Astrocyte of the spinal cord (primary cell): Measurements from ENCODE around the gene AOPEP.

ENCODE experiments used
- DNase-seq: peaks from one replicate; pipeline ENCODE4 v3.0.0; 2011; ENCODE audit warnings: low read depth, low spot score
- H3K4me3 ChIP-seq: 2 replicates; pipeline ENCODE4 v1.5.1; 2011; ENCODE audit warnings: low read depth, mild to moderate bottlenecking, low read length, moderate library complexity
- CTCF ChIP-seq: IDR thresholded peaks from 2 replicates; pipeline ENCODE4 v1.5.1; 2012; ENCODE audit warnings: low read depth, mild to moderate bottlenecking, low read length, inconsistent platforms
- in situ Hi-C: cut with HindIII; loops from 2 replicates; pipeline ENCODE4 v1.10.0; 2017; ENCODE audit warnings: low sequenced_read_pairs

Gene AOPEP

GRCh38 chr9:94931036-94931633, 204.6 kb downstream of the AOPEP start:
- DNase-seq, result no peak
- in situ Hi-C loops, result no loop called here
- no peak overlapping the region for H3K4me3 ChIP-seq
- no peak for TF ChIP-seq CTCF

GRCh38 chr9:94931740-94932139, 205.2 kb downstream of the AOPEP start:
- H3K4me3 ChIP-seq, result no peak overlapping the region
- no peak for DNase-seq
- in situ Hi-C loops, result no loop called here
- no peak for TF ChIP-seq CTCF

- DNase-seq, result no peak
- no peak for TF ChIP-seq CTCF
- in situ Hi-C loops, result no loop called here
- H3K4me3 ChIP-seq, result no peak overlapping the region
Measured at GRCh38 chr9:94932652-94933510, 206.4 kb downstream of the AOPEP start.

GRCh38 chr9:94933511-94933828, 207.0 kb downstream of the AOPEP start:
- TF ChIP-seq CTCF, result no peak
- DNase-seq, result no peak
- H3K4me3 ChIP-seq, result no peak overlapping the region
- in situ Hi-C loops, result no loop called here

GRCh38 chr9:94934816-94935328, 208.4 kb downstream of the AOPEP start:
- TF ChIP-seq CTCF, result no peak
- no peak overlapping the region for H3K4me3 ChIP-seq
- in situ Hi-C loops, result no loop called here
- DNase-seq, result no peak

- in situ Hi-C loops, result no loop called here
- no peak for TF ChIP-seq CTCF
- no peak for DNase-seq
- H3K4me3 ChIP-seq, result no peak overlapping the region
Measured at GRCh38 chr9:94935396-94935795, 208.9 kb downstream of the AOPEP start.
